Measurements from ENCODE around the gene SLC1A2.

Gene SLC1A2

GRCh38 chr11:35327829-35328228, 91.5 kb downstream of the SLC1A2 start:
- H3K4me3 ChIP-seq (ENCODE audit: low read length, poor library complexity, severe bottlenecking) = no peak overlapping the region
- H4K20me1 ChIP-seq (ENCODE audit: insufficient read depth, low read length, poor library complexity, severe bottlenecking) = no peaks in the 10 kb centered on the region
- TF ChIP-seq CTCF (conservative IDR thresholded peaks at IDR 0.05; ENCODE audit: low read length) = no peak
- TF ChIP-seq EZH2phosphoT487 (IDR thresholded peaks at IDR 0.05; ENCODE audit: borderline replicate concordance) = no peak
- no peaks in the 10 kb centered on the region for H3F3A ChIP-seq (ENCODE audit: low read depth)
- H3K9me3 ChIP-seq (ENCODE audit: insufficient read depth, low read depth, low read length) = no peaks in the 10 kb centered on the region
- H3K9me2 ChIP-seq (replicated peaks; ENCODE audit: low read depth, low read length) = no peaks in the 10 kb centered on the region
- H3K79me2 ChIP-seq (ENCODE audit: insufficient read depth, low read length) = no peaks in the 10 kb centered on the region
- no peaks in the 10 kb centered on the region for H3K27me3 ChIP-seq (ENCODE audit: insufficient read depth, low read length, poor library complexity, severe bottlenecking)
- peaks cover 9% of the 10 kb centered on the region for H3K4me1 ChIP-seq (ENCODE audit: insufficient read depth, low read length, poor library complexity, severe bottlenecking)
- no peak overlapping the region for H2AFZ ChIP-seq (ENCODE audit: low read length)
- no peak overlapping the region for H3K4me2 ChIP-seq (ENCODE audit: low read depth, low read length, poor library complexity, severe bottlenecking)
- H3K36me3 ChIP-seq (ENCODE audit: insufficient read depth, low read length) = no peaks in the 10 kb centered on the region
- H3K9ac ChIP-seq (ENCODE audit: low read depth, low read length, poor library complexity, severe bottlenecking) = no peak overlapping the region

GRCh38 chr11:35326266-35326879, 93.0 kb downstream of the SLC1A2 start:
- TF ChIP-seq CTCF (conservative IDR thresholded peaks at IDR 0.05; ENCODE audit: low read length) = no peak
- no peak for TF ChIP-seq EZH2phosphoT487 (IDR thresholded peaks at IDR 0.05; ENCODE audit: borderline replicate concordance)
- Histone ChIP-seq H3K79me2 (ENCODE audit: insufficient read depth, low read length) (no peaks in the 10 kb centered on the region), H4K20me1 (ENCODE audit: insufficient read depth, low read length, poor library complexity, severe bottlenecking) (no peaks in the 10 kb centered on the region), H3K27me3 (ENCODE audit: insufficient read depth, low read length, poor library complexity, severe bottlenecking) (no peaks in the 10 kb centered on the region), H3K4me1 (ENCODE audit: insufficient read depth, low read length, poor library complexity, severe bottlenecking) (peaks cover 9% of the 10 kb centered on the region), H3K36me3 (ENCODE audit: insufficient read depth, low read length) (no peaks in the 10 kb centered on the region), H3F3A (ENCODE audit: low read depth) (no peaks in the 10 kb centered on the region), H3K9me3 (ENCODE audit: insufficient read depth, low read depth, low read length) (no peaks in the 10 kb centered on the region), H3K4me2 (ENCODE audit: low read depth, low read length, poor library complexity, severe bottlenecking) (no peak overlapping the region), H3K9ac (ENCODE audit: low read depth, low read length, poor library complexity, severe bottlenecking) (no peak overlapping the region), H3K9me2 (replicated peaks; ENCODE audit: low read depth, low read length) (no peaks in the 10 kb centered on the region), H3K4me3 (ENCODE audit: low read length, poor library complexity, severe bottlenecking) (no peak overlapping the region), H2AFZ (ENCODE audit: low read length) (no peak overlapping the region)

GRCh38 chr11:35324981-35325380, 94.4 kb downstream of the SLC1A2 start:
- Histone ChIP-seq H3K27me3 (ENCODE audit: insufficient read depth, low read length, poor library complexity, severe bottlenecking) (no peaks in the 10 kb centered on the region), H3K4me1 (ENCODE audit: insufficient read depth, low read length, poor library complexity, severe bottlenecking) (no peaks in the 10 kb centered on the region), H3K4me2 (ENCODE audit: low read depth, low read length, poor library complexity, severe bottlenecking) (no peak overlapping the region), H4K20me1 (ENCODE audit: insufficient read depth, low read length, poor library complexity, severe bottlenecking) (no peaks in the 10 kb centered on the region), H2AFZ (ENCODE audit: low read length) (no peak overlapping the region), H3K9me2 (replicated peaks; ENCODE audit: low read depth, low read length) (no peaks in the 10 kb centered on the region), H3K36me3 (ENCODE audit: insufficient read depth, low read length) (no peaks in the 10 kb centered on the region), H3K79me2 (ENCODE audit: insufficient read depth, low read length) (no peaks in the 10 kb centered on the region), H3K9ac (ENCODE audit: low read depth, low read length, poor library complexity, severe bottlenecking) (no peak overlapping the region), H3K4me3 (ENCODE audit: low read length, poor library complexity, severe bottlenecking) (no peak overlapping the region), H3F3A (ENCODE audit: low read depth) (no peaks in the 10 kb centered on the region), H3K9me3 (ENCODE audit: insufficient read depth, low read depth, low read length) (no peaks in the 10 kb centered on the region)
- TF ChIP-seq CTCF (conservative IDR thresholded peaks at IDR 0.05; ENCODE audit: low read length) (no peak), EZH2phosphoT487 (IDR thresholded peaks at IDR 0.05; ENCODE audit: borderline replicate concordance) (no peak)

Data from Loucy (cell line).